Muscle of back (tissue), 11 donors: Measurements from ENCODE around the gene FSTL5. TPM values are rescaled to one million over a fixed set of nuclear protein-coding genes. Genes with fewer than 3 reads are reported as not detected.
"Not testable (repeated sequence)": the region's sequence is repeated elsewhere in the genome, so short reads cannot be mapped to it uniquely, and the experiment has no call there.

Experiments used
- DNase-seq, 3 donors: peaks; one replicate each; pipeline versions ENCODE4 v3.0.0 to v3.0.0-alpha.2; 2013
- polyA plus RNA-seq, 10 donors: library from polyadenylated mRNA; unstranded; fragments of 120-200 nt; gene quantifications; one replicate each; pipeline ENCODE4 v1.2.1, GENCODE V29; 2013; ENCODE audit not compliant: insufficient read length in 10 of 10

FSTL5 gene
- polyA plus RNA-seq, 10 donors, result 0.99 to 18.1 (median 3.1) TPM

DNA sequence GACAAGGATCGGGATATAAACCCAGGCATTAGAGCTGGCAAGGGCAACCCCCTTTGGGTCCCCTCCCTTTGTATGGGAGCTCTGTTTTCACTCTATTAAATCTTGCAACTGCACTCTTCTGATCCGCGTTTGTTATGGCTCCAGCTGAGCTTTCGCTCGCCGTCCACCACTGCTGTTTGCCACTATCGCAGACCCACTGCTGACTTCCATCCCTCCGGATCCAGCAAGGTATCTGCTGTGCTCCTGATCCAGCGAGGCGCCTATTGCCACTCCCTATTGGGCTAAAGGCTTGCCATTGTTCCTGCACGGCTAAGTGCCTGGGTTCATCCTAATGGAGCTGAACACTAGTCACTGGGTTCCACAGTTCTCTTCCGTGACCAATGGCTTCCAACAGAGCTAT lies 59.9 kb downstream of the FSTL5 start:
- not testable (repeated sequence) for DNase-seq

DNA sequence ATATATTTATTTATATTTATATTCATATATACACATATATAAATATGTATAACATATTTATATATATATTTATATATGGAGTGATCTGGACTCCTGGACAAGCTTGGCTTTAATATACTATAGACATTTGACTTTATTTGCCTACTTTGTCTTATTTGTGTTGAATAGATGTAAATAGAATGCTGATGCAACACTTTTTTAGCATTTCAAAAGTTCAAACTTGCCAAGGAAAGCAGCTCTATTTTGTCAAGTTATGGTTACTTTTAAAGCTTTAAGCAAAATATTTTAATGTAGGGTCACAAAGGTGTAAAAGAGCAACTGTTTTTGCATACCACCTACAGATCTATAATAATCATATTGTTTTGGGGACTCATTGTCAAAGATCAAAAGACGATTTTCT lies 61.1 kb downstream of the FSTL5 start:
- DNase-seq, result no peak

DNA sequence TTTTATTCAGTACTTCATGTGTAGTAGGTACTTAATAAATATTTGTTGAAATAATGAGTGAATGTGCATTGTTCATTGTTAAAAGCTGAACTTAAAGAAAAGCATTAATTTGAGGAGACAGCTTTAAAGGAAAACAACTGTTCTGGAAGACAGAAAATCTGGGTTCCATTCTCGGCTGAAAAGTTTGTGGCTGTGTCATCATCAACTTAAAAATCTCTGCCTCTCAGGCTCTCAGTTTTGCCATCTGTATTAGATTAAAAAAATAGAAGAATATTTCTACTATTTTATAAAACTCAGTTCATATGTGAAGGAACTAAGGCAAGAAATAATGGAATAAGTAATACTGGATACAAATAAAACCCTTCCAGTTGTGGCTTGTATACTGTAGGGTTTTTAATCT lies 62.5 kb downstream of the FSTL5 start:
- DNase-seq, result no peak

DNA sequence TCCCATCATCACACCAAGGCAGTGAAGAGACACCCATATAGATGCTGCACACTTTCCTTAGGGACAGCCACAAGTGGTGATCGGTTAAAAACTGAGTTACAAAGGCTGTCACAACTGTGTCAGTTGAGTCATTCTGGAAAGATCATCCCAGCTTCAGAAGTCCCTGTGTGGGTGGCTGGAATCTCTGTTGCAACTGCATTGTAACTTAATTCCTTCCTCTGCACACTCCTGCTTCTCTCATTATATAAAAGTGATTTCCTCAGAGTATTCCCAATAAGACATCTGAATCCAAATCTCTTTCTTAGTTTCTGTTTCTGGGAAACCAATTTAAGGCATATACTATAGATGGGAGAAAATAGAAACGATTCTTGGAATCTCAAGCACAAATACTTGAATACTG lies 88.1 kb downstream of the FSTL5 start:
- peak in 2 of 3 donors; percentile 23 to 54 for DNase-seq

DNA sequence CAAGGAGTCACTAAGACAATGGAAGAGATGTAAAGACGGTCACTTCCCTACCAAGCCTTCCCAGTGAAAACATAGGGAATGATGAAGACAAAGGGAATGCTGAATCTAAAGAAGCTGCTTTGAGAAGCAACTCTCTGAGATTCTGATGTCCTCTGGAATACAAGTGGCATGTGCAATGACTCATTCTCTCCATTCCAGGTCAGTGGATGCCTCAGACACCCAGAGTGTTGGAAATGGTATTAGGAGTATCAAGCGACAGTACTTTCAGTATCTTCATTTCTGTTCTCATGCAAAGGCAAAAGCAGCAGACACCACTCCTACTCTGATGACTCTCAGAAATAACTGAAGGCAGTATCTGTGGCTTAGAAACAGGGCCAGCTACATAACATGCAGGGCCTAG lies 102.6 kb downstream of the FSTL5 start:
- DNase-seq, result no peak

DNA sequence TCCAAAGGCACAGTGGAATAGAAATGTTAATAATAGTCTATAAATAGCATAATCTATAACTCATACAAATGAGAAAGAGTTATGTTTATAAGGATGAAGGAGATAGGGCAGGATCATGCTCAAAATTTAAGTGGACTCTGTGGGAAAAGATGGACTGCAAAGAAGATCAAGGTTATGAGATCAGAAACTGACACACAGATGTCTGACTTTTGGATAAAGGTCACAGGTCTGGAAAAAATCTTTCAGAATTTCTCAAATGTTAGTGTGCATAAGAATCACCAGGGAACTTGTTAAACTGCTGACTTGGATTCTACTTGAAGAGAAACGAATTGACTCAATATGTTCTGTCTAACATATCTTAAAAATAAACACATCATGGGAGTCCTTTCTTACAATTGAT lies 104.1 kb downstream of the FSTL5 start:
- peak in 2 of 3 donors; percentile 29 to 51 for DNase-seq

DNA sequence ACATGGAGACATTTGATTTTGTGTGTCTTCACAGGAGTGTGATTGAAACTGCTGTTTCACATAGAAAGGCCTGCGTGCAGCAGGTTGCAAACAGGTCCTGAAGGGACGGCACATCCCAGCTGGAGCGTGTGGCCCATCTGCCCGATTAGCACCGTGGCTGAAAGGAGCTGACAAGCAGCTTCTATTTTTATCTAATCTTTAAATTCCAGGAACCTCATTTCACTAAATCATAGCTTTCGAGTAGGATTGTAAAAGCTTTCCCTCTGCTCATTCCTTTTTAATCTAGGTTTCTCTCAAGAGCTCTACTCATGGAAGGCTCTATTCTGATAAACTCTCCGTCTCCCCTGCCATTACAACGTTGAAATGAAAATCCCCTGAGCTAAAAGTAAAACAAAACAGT lies 106.8 kb downstream of the FSTL5 start:
- DNase-seq, result no peak

DNA sequence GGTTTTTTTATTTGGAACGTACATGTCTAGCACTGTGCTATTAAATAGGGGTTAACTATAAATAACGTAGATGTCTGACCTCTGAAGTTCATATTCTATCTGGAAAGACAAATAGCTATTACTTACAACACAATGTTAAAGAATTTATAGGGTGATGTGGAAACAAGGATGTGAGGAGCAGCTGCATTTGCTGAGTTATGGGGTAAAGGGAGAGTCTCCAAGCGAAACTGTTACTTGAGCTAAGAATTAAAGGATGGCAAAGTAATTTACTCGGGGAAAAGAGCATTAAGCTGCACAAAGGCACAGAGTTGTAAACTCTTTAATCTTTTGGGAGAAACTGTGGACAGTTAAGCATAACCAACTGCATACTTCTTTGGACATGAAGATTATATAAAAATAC lies 117.7 kb downstream of the FSTL5 start:
- peak in 1 of 3 donors; percentile 45 for DNase-seq

DNA sequence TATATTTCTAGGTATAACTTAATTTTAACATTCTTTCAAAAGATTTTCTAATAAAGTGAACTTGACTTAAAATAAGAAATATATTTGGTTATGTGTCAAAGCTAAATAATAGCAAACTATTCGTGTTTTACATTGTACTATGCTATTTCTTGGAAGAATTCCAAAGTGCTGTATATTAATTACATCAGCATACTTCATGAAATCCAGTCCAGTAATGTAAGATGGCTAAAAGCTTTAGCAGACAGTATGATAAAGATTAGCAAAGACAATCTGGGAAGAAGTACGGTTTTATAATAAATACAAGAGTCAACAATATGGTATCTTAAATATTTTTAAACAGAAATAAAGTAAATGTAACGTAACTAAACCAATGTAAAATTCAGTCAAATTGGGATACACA lies 125.7 kb downstream of the FSTL5 start:
- DNase-seq, result no peak

DNA sequence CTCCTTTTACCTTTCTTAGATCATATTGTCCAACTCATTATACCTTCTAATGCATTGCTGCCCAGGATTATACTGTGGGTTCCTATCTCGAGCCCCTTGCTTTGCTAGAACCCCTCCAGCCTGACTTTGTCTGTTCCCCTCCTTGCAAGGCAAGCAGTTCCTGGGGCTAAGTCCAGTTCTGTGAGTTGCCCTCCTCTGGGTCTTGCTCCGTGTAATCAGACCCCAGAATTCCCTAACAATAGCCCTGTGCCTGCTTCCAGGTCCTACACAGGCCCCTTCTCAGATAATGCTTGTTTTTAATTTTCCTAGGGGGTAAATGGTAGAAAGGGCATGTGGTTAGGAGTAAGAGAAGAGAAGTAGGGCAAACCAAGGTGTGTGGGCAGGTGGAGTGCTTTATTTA lies 145.9 kb downstream of the FSTL5 start:
- no peak for DNase-seq

DNA sequence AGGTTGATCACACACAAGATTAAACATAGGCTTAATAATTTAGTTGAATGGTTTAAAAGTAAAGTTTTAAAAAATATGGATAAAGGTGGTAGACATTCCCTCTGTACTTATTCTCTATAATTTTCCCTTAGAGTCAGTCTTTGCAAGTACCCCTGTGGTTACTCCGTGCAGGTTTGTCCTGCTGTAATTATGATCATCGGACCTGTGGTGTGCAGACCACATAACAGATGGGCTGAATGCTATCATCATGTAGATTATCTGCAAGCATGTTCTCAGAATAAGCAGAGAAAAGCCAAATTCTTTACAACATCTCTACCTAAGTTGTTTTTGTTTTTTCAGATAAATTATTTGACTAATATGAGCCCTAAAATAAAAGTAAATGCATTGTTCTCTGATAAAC lies 146.8 kb downstream of the FSTL5 start:
- no peak for DNase-seq

DNA sequence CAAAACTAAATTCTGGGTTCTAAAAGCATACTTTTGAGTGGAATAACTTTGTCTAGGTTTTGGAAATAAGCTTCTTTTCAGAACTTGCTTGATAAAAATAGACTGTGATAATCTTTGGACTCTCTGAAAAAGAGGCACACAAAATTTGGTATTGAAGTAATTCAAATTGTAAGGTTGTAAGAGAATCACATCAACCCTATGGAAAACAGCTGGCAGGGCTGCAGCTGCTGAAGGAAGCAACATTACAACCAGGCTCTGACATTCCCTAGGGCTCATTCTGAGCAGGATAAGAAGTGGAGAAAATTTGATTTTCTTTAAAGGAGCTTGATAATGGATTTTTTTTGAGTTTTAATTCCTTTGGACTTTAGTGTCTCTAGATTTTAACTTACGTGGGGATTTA lies 147.6 kb downstream of the FSTL5 start:
- peak in 2 of 3 donors; percentile 3 to 48 for DNase-seq

DNA sequence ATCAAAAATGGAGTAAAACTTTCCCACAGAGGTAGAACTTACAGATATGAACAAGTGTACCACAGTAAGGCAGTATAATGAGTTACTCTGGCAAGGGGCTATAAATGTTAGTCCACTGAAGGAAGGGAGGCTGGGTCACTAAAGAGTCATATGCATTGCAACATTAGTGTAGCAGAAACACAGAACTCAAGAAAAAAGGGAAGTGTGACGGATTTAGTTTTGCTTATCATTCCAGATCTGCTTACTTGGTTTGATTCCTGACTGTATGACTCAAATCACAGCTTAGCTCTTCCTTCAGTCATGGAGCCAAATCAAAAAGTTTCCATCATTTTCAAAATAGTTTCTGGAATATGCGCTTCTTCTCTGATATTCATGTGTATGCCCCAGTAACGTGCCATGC lies 148.7 kb downstream of the FSTL5 start:
- DNase-seq, result peak in 1 of 3 donors; percentile 7

DNA sequence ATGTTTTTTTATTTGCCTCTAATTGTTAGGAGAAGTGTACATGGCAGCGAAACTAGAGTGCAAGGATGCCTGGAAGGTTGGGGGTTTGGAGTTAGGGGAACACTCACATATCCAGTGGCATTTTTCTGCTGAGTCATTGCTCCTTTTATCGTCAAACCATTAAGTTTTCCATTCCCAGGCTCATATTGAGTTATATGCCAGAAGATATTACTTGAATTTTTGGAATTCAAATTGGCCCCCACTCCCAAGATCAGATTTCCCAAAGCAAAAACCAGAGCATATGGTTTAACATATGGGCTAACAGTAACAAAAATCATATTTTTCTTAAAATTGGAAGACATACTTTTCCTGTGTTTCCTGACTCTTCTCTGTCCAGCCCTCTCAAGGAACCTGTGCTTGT lies 152.7 kb downstream of the FSTL5 start:
- DNase-seq, result peak in 1 of 3 donors; percentile 51

DNA sequence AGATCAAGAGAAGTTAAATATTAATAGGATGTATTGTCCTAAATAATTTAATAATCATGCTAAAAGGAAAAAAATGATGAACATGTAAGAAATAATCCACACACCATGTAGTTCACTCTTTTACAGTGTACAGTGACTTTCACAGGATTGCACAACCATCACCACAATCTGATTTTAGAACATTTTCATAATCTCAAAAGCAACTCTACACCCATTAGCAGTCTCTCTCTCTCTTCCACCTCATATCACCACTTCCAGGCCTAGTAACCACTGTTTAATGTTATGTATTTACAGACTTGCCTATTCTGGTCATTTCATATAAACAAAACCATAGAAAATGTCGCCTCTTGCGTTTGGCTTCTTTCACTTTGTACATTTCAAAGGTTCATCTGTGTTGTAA lies 153.4 kb downstream of the FSTL5 start:
- DNase-seq, result no peak

DNA sequence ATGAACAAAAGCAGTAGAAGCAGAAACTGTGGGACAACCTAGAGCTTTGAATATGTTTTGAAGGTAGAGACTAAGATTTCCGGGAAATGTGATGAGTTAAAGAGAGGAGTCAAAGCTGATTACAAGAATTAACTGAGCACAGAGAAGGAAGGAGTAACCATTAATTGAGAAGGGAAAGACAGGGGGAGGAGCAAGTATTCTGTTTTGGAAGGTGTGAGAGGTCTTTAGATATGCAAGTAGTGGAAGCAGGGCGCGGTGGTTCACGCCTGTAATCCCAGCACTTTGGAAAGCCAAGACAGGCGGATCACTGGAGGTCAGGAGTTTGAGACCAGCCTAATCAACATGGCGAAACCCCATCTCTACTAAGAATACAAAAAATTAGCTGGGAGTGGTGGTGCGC lies 171.5 kb downstream of the FSTL5 start:
- DNase-seq, result no peak

DNA sequence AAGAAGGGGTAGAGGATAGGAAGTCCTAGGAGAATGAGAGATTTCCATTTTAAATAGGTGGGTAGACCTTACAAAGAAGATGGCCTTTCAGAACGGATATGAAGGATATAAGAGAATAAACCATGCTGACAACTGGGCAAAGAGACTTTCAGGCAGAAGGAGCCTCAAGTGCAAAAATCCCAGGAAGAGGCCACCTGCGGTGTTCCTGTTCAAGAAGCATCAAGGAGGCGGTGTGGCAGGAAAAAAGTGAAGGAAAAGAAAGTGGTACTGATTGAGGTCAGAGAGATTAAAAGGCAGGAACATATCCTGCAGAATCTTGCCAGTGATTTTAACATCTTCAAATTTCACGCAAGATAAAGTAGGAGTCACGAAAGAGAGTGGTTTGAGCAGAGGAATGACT lies 172.0 kb downstream of the FSTL5 start:
- DNase-seq, result no peak

DNA sequence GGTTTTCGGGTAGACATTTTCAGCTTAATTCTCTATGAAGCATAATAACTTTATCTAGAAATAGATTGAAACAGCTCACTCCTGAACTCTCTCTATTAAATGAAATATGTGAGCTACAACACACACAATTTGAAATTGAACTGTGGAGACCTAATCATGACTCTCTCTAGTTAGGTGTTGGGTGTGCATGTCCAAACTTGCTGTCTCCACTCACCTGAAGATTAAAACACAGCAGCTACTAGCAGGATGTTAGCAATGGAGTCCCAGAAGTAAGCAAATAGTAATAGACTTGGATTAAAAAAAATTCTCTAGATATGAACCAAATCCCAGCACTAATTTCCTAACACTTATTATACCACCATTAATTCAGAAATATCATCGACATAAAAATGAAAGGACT lies 173.1 kb downstream of the FSTL5 start:
- no peak for DNase-seq

DNA sequence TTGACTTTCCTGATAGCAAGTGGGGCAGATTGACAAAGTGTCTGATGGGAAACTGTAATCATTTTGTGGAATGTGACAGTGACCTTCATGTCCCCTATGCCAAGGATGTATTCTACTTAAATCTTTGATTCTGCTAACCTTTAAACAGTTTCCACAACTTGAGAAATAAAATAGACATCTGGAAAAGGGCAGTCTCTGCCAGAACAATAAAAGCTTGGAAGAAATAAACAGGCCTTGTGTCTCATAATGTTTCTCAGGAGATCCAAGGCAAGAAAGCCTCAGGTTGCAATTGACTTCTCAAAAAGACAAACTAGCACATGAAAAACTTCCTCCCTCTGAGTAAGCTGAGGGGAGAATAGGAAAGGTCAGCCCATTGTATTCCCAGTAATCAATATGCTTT lies 174.9 kb downstream of the FSTL5 start:
- peak in 1 of 3 donors; percentile 63 for DNase-seq

DNA sequence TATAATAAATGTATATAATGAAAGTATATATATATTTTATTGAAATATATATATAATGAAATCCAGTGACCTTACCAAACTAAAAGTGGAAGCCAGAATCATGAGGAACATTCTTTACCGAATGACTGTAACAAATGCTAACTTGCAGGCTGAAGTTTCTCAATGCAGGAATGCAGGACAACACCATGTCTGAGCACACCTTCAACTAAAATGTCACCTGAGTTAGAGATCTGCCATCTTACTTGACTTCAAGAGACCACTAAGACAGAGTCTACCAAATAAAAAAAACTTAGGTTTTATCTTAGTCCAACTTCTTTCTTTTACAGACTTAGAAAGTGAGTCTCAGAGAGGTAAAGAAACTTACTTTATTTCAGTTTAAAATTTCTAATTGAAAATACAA lies 176.2 kb downstream of the FSTL5 start:
- DNase-seq, result no peak

DNA sequence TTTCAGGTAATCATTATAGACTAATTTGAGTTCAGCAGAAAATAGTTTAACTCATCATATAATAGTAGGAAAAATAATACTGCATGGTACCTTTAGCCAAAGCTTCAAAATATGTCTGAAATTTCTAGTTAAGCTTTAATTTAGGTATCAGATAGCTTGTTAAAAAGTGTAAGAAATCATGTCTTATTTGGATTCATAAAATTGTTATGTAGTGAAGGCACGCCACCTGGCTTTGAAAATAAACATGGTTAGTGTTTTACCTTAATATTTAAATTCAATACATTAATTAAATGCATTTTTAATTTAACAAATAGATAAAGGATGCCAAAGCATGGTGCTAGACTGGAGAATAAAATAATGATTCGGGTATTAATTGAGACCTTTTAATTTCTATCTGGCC lies 211.4 kb downstream of the FSTL5 start:
- no peak for DNase-seq

DNA sequence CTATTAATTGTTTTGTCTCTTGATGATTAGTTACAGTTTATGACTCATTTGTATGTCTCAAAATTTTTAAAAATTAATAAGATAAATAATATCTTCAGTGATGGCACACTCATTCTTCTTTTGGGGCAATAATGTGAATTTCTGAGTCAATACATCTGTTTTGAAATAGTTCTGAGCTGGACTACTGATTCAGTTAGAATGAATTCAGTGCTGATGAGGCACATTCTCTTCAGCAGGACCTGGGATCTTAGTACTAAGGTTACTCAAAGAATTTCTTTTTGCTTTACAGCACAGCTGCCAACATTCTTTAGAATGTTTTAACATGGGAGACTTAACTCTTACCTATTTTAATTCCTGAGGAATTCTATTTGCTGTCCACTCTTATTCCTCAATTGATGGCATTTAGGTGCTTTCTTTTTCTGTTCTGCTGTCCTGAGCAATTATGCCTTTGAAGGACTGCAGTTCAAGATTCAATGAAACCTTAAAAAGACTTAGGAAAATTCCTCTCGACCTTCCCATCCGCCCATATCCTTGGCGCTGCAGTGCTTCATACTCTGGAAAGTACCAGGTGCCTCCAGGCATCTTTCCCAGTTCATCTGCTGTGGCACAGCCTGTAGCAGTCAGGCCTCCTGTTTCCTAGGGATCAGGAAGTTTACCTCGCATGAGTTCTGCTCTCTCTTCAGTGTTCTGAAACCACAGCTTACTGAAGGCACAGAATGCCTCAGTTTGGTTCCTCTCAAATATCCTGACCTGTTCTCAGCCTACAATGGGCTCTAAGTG lies 213.7 kb downstream of the FSTL5 start:
- peak in 1 of 3 donors; percentile 4 for DNase-seq

DNA sequence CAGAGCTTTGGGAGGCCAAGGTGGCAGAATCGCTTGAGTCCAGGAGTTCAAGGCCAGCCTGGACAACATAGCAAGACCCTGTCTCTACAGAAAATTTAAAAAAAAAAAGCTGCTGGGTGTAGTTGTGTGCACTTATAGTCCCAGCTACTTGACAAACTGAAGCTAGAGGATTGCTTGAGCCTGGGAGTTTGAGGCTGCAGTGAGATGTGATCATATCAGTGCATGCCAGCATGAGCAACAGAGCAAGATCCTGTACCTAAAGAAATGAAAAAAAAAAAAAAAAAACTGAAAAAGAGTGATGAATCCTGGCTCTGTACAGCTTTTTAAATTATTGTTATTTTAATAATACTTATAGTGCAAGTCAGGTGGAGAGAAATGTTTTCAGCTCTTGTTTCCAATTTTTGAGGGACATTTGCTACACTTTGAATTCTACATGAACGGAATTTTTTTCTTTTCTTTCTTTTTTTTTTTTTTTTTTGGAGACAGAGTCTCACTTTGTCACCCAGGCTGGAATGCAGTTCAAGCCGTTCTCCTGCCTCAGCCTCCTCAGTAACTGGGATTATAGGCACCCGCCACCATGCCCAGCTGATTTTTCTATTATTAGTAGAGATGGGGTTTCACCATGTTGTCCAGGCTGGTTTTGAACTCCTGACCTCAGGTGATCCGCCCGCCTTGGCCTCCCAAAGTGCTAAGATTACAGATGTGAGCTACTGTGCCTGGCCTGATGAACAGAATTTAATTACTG lies 215.6 kb downstream of the FSTL5 start:
- no peak for DNase-seq

DNA sequence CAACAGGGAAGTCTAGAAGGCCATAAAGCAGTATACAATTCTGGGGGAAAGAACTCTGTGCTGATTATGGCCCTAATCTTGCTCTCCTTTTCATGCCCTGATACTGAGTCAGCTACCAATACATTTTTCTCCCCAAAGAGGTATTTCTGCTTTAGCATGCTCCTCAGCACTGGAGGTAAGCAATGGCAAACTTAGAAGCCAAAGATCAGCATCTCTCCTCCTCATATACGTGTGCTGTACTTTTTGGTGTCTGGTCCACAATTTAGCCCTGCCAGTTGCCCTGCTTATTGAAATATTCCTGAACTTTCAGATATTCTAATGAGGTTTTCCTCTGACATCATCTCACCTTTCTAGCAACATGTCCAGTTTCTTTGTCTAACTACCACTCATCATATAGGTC lies 226.2 kb downstream of the FSTL5 start:
- DNase-seq, result no peak
